RWPE2 (cell line): ENCODE results near the gene ZNF480.

Source experiments
- ATAC-seq: fragments of 200-7000 bp; cut with Tn5 transposase; 3 replicates; pipeline ENCODE4 v1.9.1; 2021; ENCODE audit warnings: low read depth
- DNase-seq: peaks from one replicate; pipeline ENCODE4 v3.0.0-alpha.2; 2020; ENCODE audit warnings: low spot score
- H3K27ac ChIP-seq: fragments of 450-650 bp; 2 replicates; pipeline ENCODE4 v1.5.1; 2017; ENCODE audit warnings: mild to moderate bottlenecking; ENCODE audit not compliant: poor library complexity, severe bottlenecking
- H3K27me3 ChIP-seq: fragments of 250-450 bp; sonication (Bioruptor Pico); 2 replicates; pipeline ENCODE4 v1.5.1; 2021; ENCODE audit warnings: mild to moderate bottlenecking, moderate library complexity; ENCODE audit not compliant: insufficient read depth, poor library complexity, severe bottlenecking
- H3K36me3 ChIP-seq: fragments of 250-450 bp; sonication (Bioruptor Pico); 2 replicates; pipeline ENCODE4 v1.5.1; 2020; ENCODE audit warnings: low read depth, mild to moderate bottlenecking, moderate library complexity
- H3K4me1 ChIP-seq: fragments of 250-450 bp; sonication (Bioruptor Pico); 2 replicates; pipeline ENCODE4 v1.5.1; 2021; ENCODE audit warnings: mild to moderate bottlenecking, moderate library complexity; ENCODE audit not compliant: insufficient read depth, poor library complexity, severe bottlenecking
- H3K4me3 ChIP-seq: fragments of 250-450 bp; sonication (Bioruptor Pico); 2 replicates; pipeline ENCODE4 v1.5.1; 2021; ENCODE audit warnings: mild to moderate bottlenecking, moderate library complexity; ENCODE audit not compliant: severe bottlenecking
- H3K9me3 ChIP-seq: fragments of 250-450 bp; sonication (Bioruptor Pico); 2 replicates; pipeline ENCODE4 v1.5.1; 2021; ENCODE audit warnings: mild to moderate bottlenecking, moderate library complexity; ENCODE audit not compliant: severe bottlenecking
- TF ChIP-seq, protein P1 (sequence below): fragments of 450-650 bp; IDR thresholded peaks from one replicate; pipeline ENCODE4 v1.5.1; 2017; ENCODE audit warnings: mild to moderate bottlenecking, moderate library complexity; ENCODE audit not compliant: poor library complexity, severe bottlenecking

ZNF480 gene

GRCh38 chr19:52307275-52307674 is 10.3 kb downstream of the ZNF480 start:
- Histone ChIP-seq H3K27me3 (no peaks in the 10 kb centered on the region), H3K27ac (no peak overlapping the region), H3K36me3 (peaks cover 53% of the 10 kb centered on the region), H3K4me3 (no peak overlapping the region), H3K4me1 (no peaks in the 10 kb centered on the region), H3K9me3 (peaks cover 11% of the 10 kb centered on the region)
- TF ChIP-seq, protein P1, sequence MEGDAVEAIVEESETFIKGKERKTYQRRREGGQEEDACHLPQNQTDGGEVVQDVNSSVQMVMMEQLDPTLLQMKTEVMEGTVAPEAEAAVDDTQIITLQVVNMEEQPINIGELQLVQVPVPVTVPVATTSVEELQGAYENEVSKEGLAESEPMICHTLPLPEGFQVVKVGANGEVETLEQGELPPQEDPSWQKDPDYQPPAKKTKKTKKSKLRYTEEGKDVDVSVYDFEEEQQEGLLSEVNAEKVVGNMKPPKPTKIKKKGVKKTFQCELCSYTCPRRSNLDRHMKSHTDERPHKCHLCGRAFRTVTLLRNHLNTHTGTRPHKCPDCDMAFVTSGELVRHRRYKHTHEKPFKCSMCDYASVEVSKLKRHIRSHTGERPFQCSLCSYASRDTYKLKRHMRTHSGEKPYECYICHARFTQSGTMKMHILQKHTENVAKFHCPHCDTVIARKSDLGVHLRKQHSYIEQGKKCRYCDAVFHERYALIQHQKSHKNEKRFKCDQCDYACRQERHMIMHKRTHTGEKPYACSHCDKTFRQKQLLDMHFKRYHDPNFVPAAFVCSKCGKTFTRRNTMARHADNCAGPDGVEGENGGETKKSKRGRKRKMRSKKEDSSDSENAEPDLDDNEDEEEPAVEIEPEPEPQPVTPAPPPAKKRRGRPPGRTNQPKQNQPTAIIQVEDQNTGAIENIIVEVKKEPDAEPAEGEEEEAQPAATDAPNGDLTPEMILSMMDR = no peak
- DNase-seq (no peak), ATAC-seq (no peak)

DNA sequence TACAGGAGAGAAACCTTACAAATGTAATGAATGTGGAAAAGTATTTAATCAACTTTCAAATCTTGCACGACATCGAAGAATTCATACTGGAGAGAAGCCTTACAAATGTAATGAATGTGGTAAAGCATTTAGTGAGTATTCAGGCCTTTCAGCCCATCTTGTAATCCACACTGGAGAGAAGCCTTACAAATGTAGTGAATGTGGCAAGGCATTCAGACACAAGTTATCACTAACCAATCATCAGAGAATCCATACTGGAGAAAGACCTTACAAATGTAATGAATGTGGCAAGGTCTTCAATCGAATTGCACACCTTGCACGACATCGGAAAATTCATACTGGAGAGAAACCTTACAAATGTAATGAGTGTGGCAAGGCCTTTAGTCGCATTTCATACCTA is 25.5 kb downstream of the ZNF480 start:
- Histone ChIP-seq H3K27ac (no peak overlapping the region), H3K36me3 (peaks cover 52% of the 10 kb centered on the region), H3K27me3 (no peaks in the 10 kb centered on the region), H3K4me1 (no peaks in the 10 kb centered on the region), H3K9me3 (peaks cover 62% of the 10 kb centered on the region), H3K4me3 (no peak overlapping the region)
- DNase-seq = no peak
- no peak for ATAC-seq
- TF ChIP-seq, protein P1 = no peak

GRCh38 chr19:52331757-52332156 is 34.8 kb downstream of the ZNF480 start:
- Histone ChIP-seq H3K9me3 (peaks cover 11% of the 10 kb centered on the region), H3K27me3 (no peaks in the 10 kb centered on the region), H3K4me3 (no peak overlapping the region), H3K4me1 (no peaks in the 10 kb centered on the region), H3K36me3 (no peaks in the 10 kb centered on the region), H3K27ac (no peak overlapping the region)
- no peak for DNase-seq
- no peak for ATAC-seq
- TF ChIP-seq, protein P1 = no peak

GRCh38 chr19:52335768-52336116 is 38.8 kb downstream of the ZNF480 start:
- Histone ChIP-seq H3K9me3 (peaks cover 5% of the 10 kb centered on the region), H3K27me3 (no peaks in the 10 kb centered on the region), H3K27ac (no peak overlapping the region), H3K36me3 (no peaks in the 10 kb centered on the region), H3K4me1 (no peaks in the 10 kb centered on the region), H3K4me3 (peak overlapping the region; percentile 41)
- TF ChIP-seq, protein P1 = no peak
- ATAC-seq (peak; percentile 10; the same call in 1 of the 3 replicates), DNase-seq (no peak)

DNA sequence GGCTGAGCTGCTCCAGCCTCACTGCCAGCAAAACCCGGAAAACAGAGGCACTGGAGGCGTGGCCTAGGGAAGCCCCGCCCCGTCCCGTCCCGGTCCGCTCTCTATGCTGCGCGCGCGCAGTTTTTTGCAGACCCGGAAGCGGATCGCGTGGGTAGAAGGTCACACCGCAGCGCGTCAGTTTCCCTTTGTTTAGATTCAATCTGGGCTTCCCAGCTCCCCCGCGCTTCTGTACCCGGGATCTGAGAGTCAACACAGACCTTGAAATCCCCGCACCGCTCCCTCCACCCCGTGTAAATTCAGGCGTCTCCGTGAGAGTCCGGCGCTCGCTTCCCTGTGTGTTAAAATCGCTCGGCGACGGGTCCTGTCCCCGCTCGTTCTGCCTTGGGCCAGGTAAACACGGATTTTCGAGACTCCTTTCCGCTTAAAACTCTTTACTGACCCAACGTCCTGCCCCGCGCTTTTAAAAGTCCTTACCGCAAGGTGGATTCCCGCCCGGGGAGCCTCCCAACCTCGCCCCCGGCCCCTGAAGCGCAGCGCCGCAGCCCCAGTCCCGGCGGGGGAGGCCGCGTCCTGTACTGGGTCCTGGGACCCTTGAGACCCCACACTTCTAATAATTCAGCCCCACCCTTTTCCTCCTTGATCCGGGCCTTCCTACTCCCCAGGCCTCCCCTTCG is 39.3 kb downstream of the ZNF480 start, which contains the start of gene ZNF610:
ZNF610 (plus strand) TSS at position 127 of the 674 bp plus-strand sequence. CDS start 12,930 bp downstream, outside the sequence.
- Histone ChIP-seq H3K9me3 (peaks cover 1% of the 10 kb centered on the region), H3K27me3 (no peaks in the 10 kb centered on the region), H3K4me3 (peak within 1 kb of the TSS; percentile 41), H3K27ac (no peak within 1 kb of the TSS), H3K36me3 (no peaks in the 10 kb centered on the region), H3K4me1 (no peaks in the 10 kb centered on the region)
- TF ChIP-seq, protein P1 = no peak
- ATAC-seq (peak; percentile 94), DNase-seq (peak; percentile 64)
